ENCODE measurements around the gene CYTH4. TPM values are rescaled to one million over a fixed set of nuclear protein-coding genes. Genes with fewer than 3 reads are reported as not detected.

Gene CYTH4
- total RNA-seq, 1 experiment from 2014 or later: 0.25 TPM

- peak; percentile 77 for DNase-seq (ENCODE audit: low read depth)
These were observed 47.2 kb downstream of the CYTH4 start for GRCh38 chr22:37329238-37330140.

GRCh38 chr22:37330200-37331033 lies 48.1 kb downstream of the CYTH4 start:
- peak; percentile 47 for DNase-seq (ENCODE audit: low read depth)

- DNase-seq (ENCODE audit: low read depth): peak; percentile 42
These were observed 48.7 kb downstream of the CYTH4 start for GRCh38 chr22:37331034-37331428.

GRCh38 chr22:37331856-37332536 lies 49.7 kb downstream of the CYTH4 start:
- DNase-seq (ENCODE audit: low read depth): no peak

- no peak for DNase-seq (ENCODE audit: low read depth)
These were observed 51.6 kb downstream of the CYTH4 start for GRCh38 chr22:37333724-37334460.

GRCh38 chr22:37334461-37334858 lies 52.2 kb downstream of the CYTH4 start:
- no peak for DNase-seq (ENCODE audit: low read depth)

- DNase-seq (ENCODE audit: low read depth): no peak
These were observed 52.8 kb downstream of the CYTH4 start for GRCh38 chr22:37334859-37335805.

DNA sequence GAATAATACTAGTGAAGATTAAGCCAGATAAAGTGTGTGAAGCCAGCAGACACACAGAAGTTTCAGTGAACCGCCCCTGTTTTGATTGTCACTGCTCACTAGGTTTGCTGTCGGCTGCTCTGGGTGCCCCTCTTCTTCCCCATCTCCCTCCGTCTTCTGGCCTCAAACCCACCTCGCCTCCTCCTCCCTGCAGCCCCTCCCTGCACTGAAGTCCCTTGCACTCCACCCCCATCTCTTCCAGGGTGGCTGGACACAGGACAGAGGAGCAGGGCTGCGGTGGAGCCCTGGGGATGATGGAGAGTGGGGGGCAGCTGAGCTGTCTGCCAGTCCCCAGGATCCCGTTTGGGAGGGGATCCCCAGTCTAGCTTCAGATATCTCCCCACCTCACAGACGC lies 53.5 kb downstream of the CYTH4 start:
- no peak for DNase-seq (ENCODE audit: low read depth)

DNA sequence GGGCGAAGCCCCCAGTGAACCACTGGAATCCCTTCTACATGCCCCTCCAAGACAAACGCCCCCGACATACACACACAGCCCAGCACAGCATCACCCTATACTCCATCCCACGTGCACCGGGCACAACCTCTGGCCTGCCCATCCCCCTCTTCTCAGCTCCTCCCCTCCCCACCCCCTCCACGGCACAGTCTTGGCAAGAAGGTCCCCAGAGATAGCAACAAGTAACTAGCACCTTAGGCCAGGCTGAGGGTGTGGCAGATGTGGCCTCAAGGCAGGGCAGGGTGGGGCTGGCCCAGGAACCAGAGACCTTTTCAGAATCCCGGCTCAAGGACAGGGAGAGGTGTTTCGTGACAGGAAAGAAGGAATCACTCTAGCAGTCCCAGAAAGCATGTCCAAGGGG lies 54.3 kb downstream of the CYTH4 start:
- no peak for DNase-seq (ENCODE audit: low read depth)

GRCh38 chr22:37337204-37337943 lies 55.1 kb downstream of the CYTH4 start:
- peak; percentile 86 for DNase-seq (ENCODE audit: low read depth)

GRCh38 chr22:37338539-37339246 lies 56.4 kb downstream of the CYTH4 start:
- no peak for DNase-seq (ENCODE audit: low read depth)

- DNase-seq (ENCODE audit: low read depth): no peak
These were observed 58.3 kb downstream of the CYTH4 start for GRCh38 chr22:37340331-37341262.

DNA sequence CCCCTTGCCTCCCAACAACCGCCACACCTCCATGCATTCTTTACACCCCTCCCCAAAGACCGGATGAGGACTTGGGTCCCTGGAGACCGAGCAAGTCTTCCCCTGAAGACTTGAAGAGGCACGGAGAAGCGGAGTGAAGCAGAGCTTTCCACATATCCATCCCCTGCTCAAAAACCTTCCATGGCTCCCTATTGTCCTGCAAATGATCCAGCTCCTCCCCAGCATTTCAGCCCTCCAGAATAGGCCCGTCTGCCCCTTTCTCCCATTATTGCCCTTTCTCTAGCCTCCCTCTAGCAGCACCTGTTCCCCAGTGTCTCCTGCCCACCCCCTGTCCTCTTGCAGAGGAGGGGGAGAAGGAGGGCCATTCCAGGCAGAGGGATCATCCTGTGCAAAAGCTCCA lies 59.8 kb downstream of the CYTH4 start:
- no peak for DNase-seq (ENCODE audit: low read depth)

- DNase-seq (ENCODE audit: low read depth): no peak
These were observed 61.0 kb downstream of the CYTH4 start for GRCh38 chr22:37343348-37343747.

GRCh38 chr22:37343863-37344734 lies 61.8 kb downstream of the CYTH4 start:
- no peak for DNase-seq (ENCODE audit: low read depth)

GRCh38 chr22:37344735-37345449 lies 62.6 kb downstream of the CYTH4 start:
- DNase-seq (ENCODE audit: low read depth): no peak
